CD4-positive, alpha-beta T cell treated with Interleukin-2 at 100 ng/mL for 4 hours (primary cell): Measurements from ENCODE around the gene SDHAF1.
A peak's percentile ranks its signal among the peaks of the same experiment; 100 is the strongest.

ENCODE experiments used
- DNase-seq: peaks from one replicate; pipeline ENCODE4 v3.0.0-alpha.2; 2020; ENCODE audit warnings: low spot score

SDHAF1 gene

GRCh38 chr19:35986664-35987570, 8.1 kb upstream of the SDHAF1 start:
- DNase-seq: no peak

- no peak for DNase-seq
Observed at GRCh38 chr19:35987571-35987896, 7.5 kb upstream of the SDHAF1 start.

- DNase-seq: no peak
Observed at GRCh38 chr19:35988824-35989223, 6.2 kb upstream of the SDHAF1 start.

- no peak for DNase-seq
Observed at GRCh38 chr19:35990156-35990555, 4.8 kb upstream of the SDHAF1 start.

GRCh38 chr19:35990771-35991730, 3.9 kb upstream of the SDHAF1 start:
- no peak for DNase-seq

- DNase-seq: no peak
Observed at GRCh38 chr19:35991731-35992450, 3.1 kb upstream of the SDHAF1 start.

GRCh38 chr19:35992907-35993765, 1.9 kb upstream of the SDHAF1 start:
- DNase-seq: no peak

- no peak for DNase-seq
Observed at GRCh38 chr19:35993923-35994598, 927 bp upstream of the SDHAF1 start.

- no peak for DNase-seq
Observed at GRCh38 chr19:35996777-35997176, 1.8 kb downstream of the SDHAF1 start.

- DNase-seq: no peak
Observed at GRCh38 chr19:36001605-36002004, 6.6 kb downstream of the SDHAF1 start.

GRCh38 chr19:36003284-36003683, 8.3 kb downstream of the SDHAF1 start:
- DNase-seq: no peak

GRCh38 chr19:36006955-36007354, 12.0 kb downstream of the SDHAF1 start:
- DNase-seq: no peak

GRCh38 chr19:36008336-36008978, 13.5 kb downstream of the SDHAF1 start, which contains the start of gene SYNE4:
SYNE4 (minus strand) TSS chr19:36008813; CDS start chr19:36008681, 132 bp downstream.
- no peak for DNase-seq

- DNase-seq: peak; percentile 43
Observed at GRCh38 chr19:36009220-36009619, 14.2 kb downstream of the SDHAF1 start.

- DNase-seq: no peak
Observed at GRCh38 chr19:36009633-36010379, 14.8 kb downstream of the SDHAF1 start.

- DNase-seq: no peak
Observed at GRCh38 chr19:36010402-36010801, 15.4 kb downstream of the SDHAF1 start.

GRCh38 chr19:36013280-36014011, 18.5 kb downstream of the SDHAF1 start:
- DNase-seq: no peak
